GM21423 (cell line): Measurements from ENCODE around the gene TEFM.
"Not testable (repeated sequence)": the region's sequence is repeated elsewhere in the genome, so short reads cannot be mapped to it uniquely, and the experiment has no call there.

Source experiments
- ATAC-seq: cut with Tn5 transposase; IDR thresholded peaks from one replicate; pipeline ENCODE4 v1.9.1; 2021; ENCODE audit warnings: mild to moderate bottlenecking, moderate library complexity; ENCODE audit not compliant: unreplicated experiment

Gene TEFM

GRCh38 chr17:30906101-30906911 lies at the start of gene TEFM:
Gene TEFM, minus strand, starts transcription at chr17:30906238. Its CDS starts 40 bp downstream, at chr17:30906198.
- peak; percentile 88 for ATAC-seq

- no peak for ATAC-seq
Observed at GRCh38 chr17:30954046-30954830, 48.2 kb upstream of the TEFM start.

- ATAC-seq: no peak
Observed at GRCh38 chr17:30952638-30953393, 46.8 kb upstream of the TEFM start.

GRCh38 chr17:30950669-30951399 lies 44.8 kb upstream of the TEFM start:
- no peak for ATAC-seq

- no peak for ATAC-seq
Observed at GRCh38 chr17:30950189-30950588, 44.2 kb upstream of the TEFM start.

GRCh38 chr17:30947796-30948195 lies 41.8 kb upstream of the TEFM start:
- ATAC-seq: no peak

GRCh38 chr17:30942308-30943079 lies 36.5 kb upstream of the TEFM start:
- ATAC-seq: no peak

GRCh38 chr17:30939051-30939689 lies 33.1 kb upstream of the TEFM start:
- ATAC-seq: no peak

GRCh38 chr17:30933966-30934365 lies 27.9 kb upstream of the TEFM start:
- no peak for ATAC-seq

- ATAC-seq: not testable (repeated sequence)
Observed at GRCh38 chr17:30931582-30931981, 25.5 kb upstream of the TEFM start.

- no peak for ATAC-seq
Observed at GRCh38 chr17:30930495-30930894, 24.5 kb upstream of the TEFM start.

- ATAC-seq: not testable (repeated sequence)
Observed at GRCh38 chr17:30929861-30930260, 23.8 kb upstream of the TEFM start.

GRCh38 chr17:30929081-30929633 lies 23.1 kb upstream of the TEFM start:
- ATAC-seq: no peak

- no peak for ATAC-seq
Observed at GRCh38 chr17:30928584-30928983, 22.5 kb upstream of the TEFM start.

- no peak for ATAC-seq
Observed at GRCh38 chr17:30927756-30928155, 21.7 kb upstream of the TEFM start.

- ATAC-seq: no peak
Observed at GRCh38 chr17:30926516-30926915, 20.5 kb upstream of the TEFM start.

GRCh38 chr17:30924341-30924740 lies 18.3 kb upstream of the TEFM start:
- no peak for ATAC-seq

GRCh38 chr17:30922235-30923030 lies 16.4 kb upstream of the TEFM start:
- ATAC-seq: no peak
